ENCODE measurements around the gene NUP98. TPM values are rescaled to one million over a fixed set of nuclear protein-coding genes. Genes with fewer than 3 reads are reported as not detected.
A peak's percentile ranks its signal among the peaks of the same experiment; 100 is the strongest.

Gene NUP98
- total and polyA plus RNA-seq, 2 of the 13 experiments (the other 11 are each of a cell fraction or from before 2014, with no cell fraction given), result 76.6 to 85.3 TPM

DNA sequence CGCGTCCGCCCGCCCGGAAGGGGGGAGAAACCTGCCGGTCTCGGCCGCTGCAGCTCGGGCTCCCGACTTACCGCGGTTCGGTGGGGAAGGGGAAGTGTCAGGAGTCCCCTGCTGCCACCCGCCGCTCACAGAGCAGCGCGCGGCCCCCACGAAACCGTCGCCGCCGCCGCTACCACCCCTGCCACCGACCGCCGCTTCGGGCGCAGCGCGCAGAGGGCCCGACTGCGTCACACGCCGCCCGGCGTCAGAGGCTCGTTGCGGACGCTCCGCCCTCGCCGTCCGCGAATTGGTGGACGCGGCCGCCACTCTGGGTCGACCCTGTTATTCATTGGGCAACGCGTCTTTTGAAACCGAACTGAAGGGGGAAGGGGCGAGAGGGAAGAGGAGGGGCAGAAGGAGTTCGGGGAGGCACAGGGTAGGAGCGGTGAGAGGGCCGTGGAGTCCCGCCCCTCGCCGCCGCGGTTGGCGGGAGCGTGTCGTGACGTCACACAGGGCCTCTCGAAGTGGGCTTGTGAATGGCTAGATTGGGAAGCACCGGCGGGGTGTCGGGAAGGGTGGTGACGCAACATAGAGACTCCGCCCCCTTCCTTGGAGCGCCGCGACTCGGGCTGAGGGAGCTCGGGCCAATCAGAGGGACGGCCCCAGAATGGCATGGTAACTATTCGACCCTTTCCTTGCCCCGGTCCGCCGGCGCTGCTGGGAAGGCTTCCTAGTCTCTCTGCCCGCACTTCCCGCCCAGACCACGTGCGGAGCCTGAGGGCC lies at the start of gene NUP98 (continued):
- TF ChIP-seq KMT2A (CRISPR knock-in tag; IDR thresholded peaks at IDR 0.05) (peak; percentile 72; the same call in 1 of the 2 replicates), ZNF567 (CRISPR knock-in tag; IDR thresholded peaks at IDR 0.05; ENCODE audit: borderline replicate concordance) (peak; percentile 79; the same call in 1 of the 2 replicates), IRF1 (CRISPR knock-in tag; IDR thresholded peaks at IDR 0.05; ENCODE audit: low read depth) (no peak), KLF12 (CRISPR knock-in tag; IDR thresholded peaks at IDR 0.05; ENCODE audit: borderline replicate concordance) (no peak; the same call in 1 of the 2 replicates), ZBTB37 (CRISPR knock-in tag; IDR thresholded peaks at IDR 0.05) (no peak), FOXM1 (CRISPR knock-in tag; IDR thresholded peaks at IDR 0.05) (peak; percentile 89), NAIF1 (CRISPR knock-in tag; IDR thresholded peaks at IDR 0.05; ENCODE audit: borderline replicate concordance) (no peak), MBD4 (IDR thresholded peaks at IDR 0.05; ENCODE audit: borderline replicate concordance, low read length) (no peak), MTF1 (CRISPR knock-in tag; IDR thresholded peaks at IDR 0.05) (0 out of 2 replicates have a peak, but pooled peaks have one; percentile 81), FOXA1 (IDR thresholded peaks at IDR 0.05) (no peak), FOXA1 (CRISPR knock-in tag; IDR thresholded peaks at IDR 0.05) (no peak; the same call in 1 of the 2 replicates), TSC22D2 (CRISPR knock-in tag; IDR thresholded peaks at IDR 0.05; ENCODE audit: borderline replicate concordance) (peak; percentile 55; the same call in 1 of the 2 replicates), ZNF782 (CRISPR knock-in tag; IDR thresholded peaks at IDR 0.05; ENCODE audit: borderline replicate concordance) (peak; percentile 66; the same call in 1 of the 2 replicates), ZSCAN29 (CRISPR knock-in tag; conservative IDR thresholded peaks at IDR 0.05) (peak; percentile 30; the same call in 1 of the 2 replicates), FOXO1 (CRISPR knock-in tag; IDR thresholded peaks at IDR 0.05) (peak; percentile 36; the same call in 1 of the 2 replicates)
- TF ChIP-seq, protein P1, sequence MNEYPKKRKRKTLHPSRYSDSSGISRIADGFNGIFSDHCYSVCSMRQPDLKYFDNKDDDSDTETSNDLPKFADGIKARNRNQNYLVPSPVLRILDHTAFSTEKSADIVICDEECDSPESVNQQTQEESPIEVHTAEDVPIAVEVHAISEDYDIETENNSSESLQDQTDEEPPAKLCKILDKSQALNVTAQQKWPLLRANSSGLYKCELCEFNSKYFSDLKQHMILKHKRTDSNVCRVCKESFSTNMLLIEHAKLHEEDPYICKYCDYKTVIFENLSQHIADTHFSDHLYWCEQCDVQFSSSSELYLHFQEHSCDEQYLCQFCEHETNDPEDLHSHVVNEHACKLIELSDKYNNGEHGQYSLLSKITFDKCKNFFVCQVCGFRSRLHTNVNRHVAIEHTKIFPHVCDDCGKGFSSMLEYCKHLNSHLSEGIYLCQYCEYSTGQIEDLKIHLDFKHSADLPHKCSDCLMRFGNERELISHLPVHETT (CRISPR knock-in tag; conservative IDR thresholded peaks at IDR 0.05), result peak; percentile 22; the same call in 1 of the 2 replicates
- TF ChIP-seq, protein P2, sequence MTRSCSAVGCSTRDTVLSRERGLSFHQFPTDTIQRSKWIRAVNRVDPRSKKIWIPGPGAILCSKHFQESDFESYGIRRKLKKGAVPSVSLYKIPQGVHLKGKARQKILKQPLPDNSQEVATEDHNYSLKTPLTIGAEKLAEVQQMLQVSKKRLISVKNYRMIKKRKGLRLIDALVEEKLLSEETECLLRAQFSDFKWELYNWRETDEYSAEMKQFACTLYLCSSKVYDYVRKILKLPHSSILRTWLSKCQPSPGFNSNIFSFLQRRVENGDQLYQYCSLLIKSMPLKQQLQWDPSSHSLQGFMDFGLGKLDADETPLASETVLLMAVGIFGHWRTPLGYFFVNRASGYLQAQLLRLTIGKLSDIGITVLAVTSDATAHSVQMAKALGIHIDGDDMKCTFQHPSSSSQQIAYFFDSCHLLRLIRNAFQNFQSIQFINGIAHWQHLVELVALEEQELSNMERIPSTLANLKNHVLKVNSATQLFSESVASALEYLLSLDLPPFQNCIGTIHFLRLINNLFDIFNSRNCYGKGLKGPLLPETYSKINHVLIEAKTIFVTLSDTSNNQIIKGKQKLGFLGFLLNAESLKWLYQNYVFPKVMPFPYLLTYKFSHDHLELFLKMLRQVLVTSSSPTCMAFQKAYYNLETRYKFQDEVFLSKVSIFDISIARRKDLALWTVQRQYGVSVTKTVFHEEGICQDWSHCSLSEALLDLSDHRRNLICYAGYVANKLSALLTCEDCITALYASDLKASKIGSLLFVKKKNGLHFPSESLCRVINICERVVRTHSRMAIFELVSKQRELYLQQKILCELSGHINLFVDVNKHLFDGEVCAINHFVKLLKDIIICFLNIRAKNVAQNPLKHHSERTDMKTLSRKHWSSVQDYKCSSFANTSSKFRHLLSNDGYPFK (CRISPR knock-in tag; IDR thresholded peaks at IDR 0.05; ENCODE audit: borderline replicate concordance), result peak; percentile 96
- TF ChIP-seq, protein P3, sequence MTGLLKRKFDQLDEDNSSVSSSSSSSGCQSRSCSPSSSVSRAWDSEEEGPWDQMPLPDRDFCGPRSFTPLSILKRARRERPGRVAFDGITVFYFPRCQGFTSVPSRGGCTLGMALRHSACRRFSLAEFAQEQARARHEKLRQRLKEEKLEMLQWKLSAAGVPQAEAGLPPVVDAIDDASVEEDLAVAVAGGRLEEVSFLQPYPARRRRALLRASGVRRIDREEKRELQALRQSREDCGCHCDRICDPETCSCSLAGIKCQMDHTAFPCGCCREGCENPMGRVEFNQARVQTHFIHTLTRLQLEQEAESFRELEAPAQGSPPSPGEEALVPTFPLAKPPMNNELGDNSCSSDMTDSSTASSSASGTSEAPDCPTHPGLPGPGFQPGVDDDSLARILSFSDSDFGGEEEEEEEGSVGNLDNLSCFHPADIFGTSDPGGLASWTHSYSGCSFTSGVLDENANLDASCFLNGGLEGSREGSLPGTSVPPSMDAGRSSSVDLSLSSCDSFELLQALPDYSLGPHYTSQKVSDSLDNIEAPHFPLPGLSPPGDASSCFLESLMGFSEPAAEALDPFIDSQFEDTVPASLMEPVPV (CRISPR knock-in tag; IDR thresholded peaks at IDR 0.05), result peak; percentile 78
- TF ChIP-seq, protein P4, sequence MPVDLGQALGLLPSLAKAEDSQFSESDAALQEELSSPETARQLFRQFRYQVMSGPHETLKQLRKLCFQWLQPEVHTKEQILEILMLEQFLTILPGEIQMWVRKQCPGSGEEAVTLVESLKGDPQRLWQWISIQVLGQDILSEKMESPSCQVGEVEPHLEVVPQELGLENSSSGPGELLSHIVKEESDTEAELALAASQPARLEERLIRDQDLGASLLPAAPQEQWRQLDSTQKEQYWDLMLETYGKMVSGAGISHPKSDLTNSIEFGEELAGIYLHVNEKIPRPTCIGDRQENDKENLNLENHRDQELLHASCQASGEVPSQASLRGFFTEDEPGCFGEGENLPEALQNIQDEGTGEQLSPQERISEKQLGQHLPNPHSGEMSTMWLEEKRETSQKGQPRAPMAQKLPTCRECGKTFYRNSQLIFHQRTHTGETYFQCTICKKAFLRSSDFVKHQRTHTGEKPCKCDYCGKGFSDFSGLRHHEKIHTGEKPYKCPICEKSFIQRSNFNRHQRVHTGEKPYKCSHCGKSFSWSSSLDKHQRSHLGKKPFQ (CRISPR knock-in tag; IDR thresholded peaks at IDR 0.05; ENCODE audit: insufficient replicate concordance), result peak; percentile 87
